ENCODE data around the gene UNC93B1.

Gene UNC93B1

GRCh38 chr11:68003846-68004550, at the start of gene UNC93B1:
Gene UNC93B1, minus strand, starts transcription at chr11:68004097. Its CDS starts 54 bp downstream, at chr11:68004043.
- peaks cover 14% of the 10 kb centered on the region for H3K4me1 ChIP-seq (ENCODE audit: insufficient read depth, low read length)

GRCh38 chr11:68053117-68053516, 49.2 kb upstream of the UNC93B1 start:
- TF ChIP-seq EZH2 (IDR thresholded peaks at IDR 0.05; ENCODE audit: borderline replicate concordance, low read depth, low read length, severe bottlenecking) (no peak), CTCF (IDR thresholded peaks at IDR 0.05; ENCODE audit: borderline replicate concordance, extremely low read depth, low read length, poor library complexity, severe bottlenecking) (no peak)
- no peak overlapping the region for H3K27ac ChIP-seq (ENCODE audit: low read length)
- no peaks in the 10 kb centered on the region for H3K79me2 ChIP-seq (ENCODE audit: insufficient read depth, low read length)
- H3K36me3 ChIP-seq (ENCODE audit: insufficient read depth, low read length): peaks cover 4% of the 10 kb centered on the region; the same call in 1 of the 2 replicates
- H3K4me1 ChIP-seq (ENCODE audit: insufficient read depth, low read length): no peaks in the 10 kb centered on the region
- H3K9ac ChIP-seq (ENCODE audit: low read depth, low read length): no peak overlapping the region
- no peak overlapping the region for H3K4me3 ChIP-seq (ENCODE audit: low read depth in 1 of 2, low read length in 2 of 2)
- H2AFZ ChIP-seq (ENCODE audit: low read depth, low read length): no peak overlapping the region
- H3K9me3 ChIP-seq (ENCODE audit: insufficient read depth, low read length, severe bottlenecking): no peaks in the 10 kb centered on the region
- H3K4me2 ChIP-seq (ENCODE audit: insufficient read depth, low read length): no peak overlapping the region
- no peaks in the 10 kb centered on the region for H3K27me3 ChIP-seq (ENCODE audit: insufficient read depth, low read length, poor library complexity)
- ATAC-seq (ENCODE audit: insufficient read depth, low read depth) (no peak), DNase-seq (no peak)
- 0 out of 2 replicates have a peak, but pooled peaks cover 2% of the 10 kb centered on the region for H4K20me1 ChIP-seq (ENCODE audit: insufficient read depth, low read length)

More at GRCh38 chr11:68003846-68004550, at the start of gene UNC93B1:
- Histone ChIP-seq H3K4me2 (ENCODE audit: insufficient read depth, low read length) (peak within 1 kb of the TSS; percentile 53), H3K79me2 (ENCODE audit: insufficient read depth, low read length) (no peaks in the 10 kb centered on the region), H3K36me3 (ENCODE audit: insufficient read depth, low read length) (no peaks in the 10 kb centered on the region), H3K9me3 (ENCODE audit: insufficient read depth, low read length, severe bottlenecking) (no peaks in the 10 kb centered on the region), H3K4me3 (ENCODE audit: low read depth in 1 of 2, low read length in 2 of 2) (peak within 1 kb of the TSS in 1 of 2 experiments; percentile 40; a peak in 2 of 4 replicates), H3K9ac (ENCODE audit: low read depth, low read length) (peak within 1 kb of the TSS; percentile 13; the same call in 1 of the 2 replicates), H2AFZ (ENCODE audit: low read depth, low read length) (no peak within 1 kb of the TSS; the same call in 1 of the 2 replicates), H4K20me1 (ENCODE audit: insufficient read depth, low read length) (peaks cover 5% of the 10 kb centered on the region; the same call in 1 of the 2 replicates), H3K27ac (ENCODE audit: low read length) (no peak within 1 kb of the TSS), H3K27me3 (ENCODE audit: insufficient read depth, low read length, poor library complexity) (peaks cover 17% of the 10 kb centered on the region)
- peak; percentile 55 for DNase-seq
- ATAC-seq (ENCODE audit: insufficient read depth, low read depth): peak; percentile 77
- TF ChIP-seq CTCF (IDR thresholded peaks at IDR 0.05; ENCODE audit: borderline replicate concordance, extremely low read depth, low read length, poor library complexity, severe bottlenecking) (no peak), EZH2 (IDR thresholded peaks at IDR 0.05; ENCODE audit: borderline replicate concordance, low read depth, low read length, severe bottlenecking) (no peak)

- H3K4me3 ChIP-seq (ENCODE audit: low read depth in 1 of 2, low read length in 2 of 2): no peak overlapping the region
- no peaks in the 10 kb centered on the region for H3K79me2 ChIP-seq (ENCODE audit: insufficient read depth, low read length)
- no peaks in the 10 kb centered on the region for H3K27me3 ChIP-seq (ENCODE audit: insufficient read depth, low read length, poor library complexity)
- H3K4me2 ChIP-seq (ENCODE audit: insufficient read depth, low read length): no peak overlapping the region
- H3K9me3 ChIP-seq (ENCODE audit: insufficient read depth, low read length, severe bottlenecking): no peaks in the 10 kb centered on the region
- DNase-seq (no peak), ATAC-seq (ENCODE audit: insufficient read depth, low read depth) (no peak; the same call in 2 of the 3 replicates)
- 0 out of 2 replicates have a peak, but pooled peaks cover 4% of the 10 kb centered on the region for H3K36me3 ChIP-seq (ENCODE audit: insufficient read depth, low read length)
- TF ChIP-seq EZH2 (IDR thresholded peaks at IDR 0.05; ENCODE audit: borderline replicate concordance, low read depth, low read length, severe bottlenecking) (no peak), CTCF (IDR thresholded peaks at IDR 0.05; ENCODE audit: borderline replicate concordance, extremely low read depth, low read length, poor library complexity, severe bottlenecking) (no peak)
- no peak overlapping the region for H3K9ac ChIP-seq (ENCODE audit: low read depth, low read length)
- H3K4me1 ChIP-seq (ENCODE audit: insufficient read depth, low read length): no peaks in the 10 kb centered on the region
- no peak overlapping the region for H2AFZ ChIP-seq (ENCODE audit: low read depth, low read length)
- H4K20me1 ChIP-seq (ENCODE audit: insufficient read depth, low read length): 0 out of 2 replicates have a peak, but pooled peaks cover 2% of the 10 kb centered on the region
- no peak overlapping the region for H3K27ac ChIP-seq (ENCODE audit: low read length)
Measured at GRCh38 chr11:68052137-68052873, 48.4 kb upstream of the UNC93B1 start.

Measured in DND-41 (cell line).